Choroid plexus epithelial cell (primary cell): ENCODE data around the gene CD300LB.

Experiments used
- DNase-seq: peaks from one replicate; pipeline ENCODE4 v3.0.0-alpha.2; 2010; ENCODE audit warnings: low read depth
- H3K4me3 ChIP-seq: 2 replicates; pipeline ENCODE4 v1.5.1; 2011; ENCODE audit warnings: low read depth, mild to moderate bottlenecking, control low read depth, low read length, moderate library complexity
- CTCF ChIP-seq: conservative IDR thresholded peaks from 2 replicates; pipeline ENCODE4 v1.5.1; 2011; ENCODE audit warnings: low read depth, mild to moderate bottlenecking, control low read depth, inconsistent platforms, low read length, moderate library complexity

Gene CD300LB

GRCh38 chr17:74547736-74548135 is 16.5 kb upstream of the CD300LB start:
- no peak overlapping the region for H3K4me3 ChIP-seq
- no peak for TF ChIP-seq CTCF
- DNase-seq, result no peak

- no peak for DNase-seq
- TF ChIP-seq CTCF, result no peak
- no peak overlapping the region for H3K4me3 ChIP-seq
These were observed 16.0 kb upstream of the CD300LB start for GRCh38 chr17:74547264-74547663.

- no peak for TF ChIP-seq CTCF
- DNase-seq, result no peak
- H3K4me3 ChIP-seq, result no peak overlapping the region
These were observed 15.3 kb upstream of the CD300LB start for GRCh38 chr17:74546586-74546985.

GRCh38 chr17:74545843-74546230 is 14.6 kb upstream of the CD300LB start, which contains the start of gene CD300C:
CD300C (minus strand) TSS chr17:74546115; CDS start chr17:74545782, 333 bp downstream.
- no peak for DNase-seq

GRCh38 chr17:74544991-74545842 is 13.9 kb upstream of the CD300LB start:
- H3K4me3 ChIP-seq, result no peak overlapping the region
- no peak for DNase-seq

More at GRCh38 chr17:74545843-74546230, 14.6 kb upstream of the CD300LB start, which contains the start of gene CD300C:
- no peak for TF ChIP-seq CTCF
- no peak within 1 kb of the TSS for H3K4me3 ChIP-seq

GRCh38 chr17:74543891-74544760 is 12.9 kb upstream of the CD300LB start:
- no peak for TF ChIP-seq CTCF
- DNase-seq, result no peak

More at GRCh38 chr17:74544991-74545842, 13.9 kb upstream of the CD300LB start:
- TF ChIP-seq CTCF, result no peak

More at GRCh38 chr17:74543891-74544760, 12.9 kb upstream of the CD300LB start:
- no peak overlapping the region for H3K4me3 ChIP-seq
